Skeletal muscle tissue (tissue), 4 donors: Measurements from ENCODE around the gene PPARG. TPM values are rescaled to one million over a fixed set of nuclear protein-coding genes. Genes with fewer than 3 reads are reported as not detected.

Source experiments
- H3K27ac ChIP-seq: one replicate; pipeline ENCODE4 v1.7.0; 2013; ENCODE audit warnings: mild to moderate bottlenecking, low read depth, low read length, inconsistent platforms
- H3K27me3 ChIP-seq, 3 donors: one replicate each; pipeline ENCODE4 v1.7.0; 2013; ENCODE audit warnings: low read length in 3 of 3; ENCODE audit not compliant: control insufficient read depth in 3 of 3, insufficient read depth in 3 of 3
- H3K36me3 ChIP-seq, 3 donors: one replicate each; pipeline ENCODE4 v1.7.0; 2013; ENCODE audit warnings: low read length in 3 of 3; ENCODE audit not compliant: control insufficient read depth in 3 of 3, insufficient read depth in 3 of 3
- H3K4me1 ChIP-seq, 3 donors: one replicate each; pipeline ENCODE4 v1.7.0; 2013; ENCODE audit warnings: low read length in 3 of 3, mild to moderate bottlenecking in 3 of 3; ENCODE audit not compliant: control insufficient read depth in 3 of 3, insufficient read depth in 3 of 3
- H3K4me3 ChIP-seq, 3 donors: one replicate each; pipeline ENCODE4 v1.7.0; 2013; ENCODE audit warnings: low read length in 3 of 3
- H3K9ac ChIP-seq, 3 donors: one replicate each; pipeline ENCODE4 v1.7.0; 2013; ENCODE audit warnings: low read length in 3 of 3, mild to moderate bottlenecking in 3 of 3, moderate library complexity in 2 of 3, low read depth in 1 of 3
- H3K9me3 ChIP-seq, 3 donors: one replicate each; pipeline ENCODE4 v1.7.0; 2013; ENCODE audit warnings: low read length in 3 of 3; ENCODE audit not compliant: control insufficient read depth in 3 of 3
- total RNA-seq: library from RNA; depleted of rRNA; stranded (reverse); fragments of >200 nt; gene quantifications from one replicate; pipeline ENCODE4 v1.2.3, GENCODE V29; 2014
- donor health status: Osteomylitis.

Gene PPARG
- total RNA-seq, 1 donor from 2014 or later: 30.3 TPM

GRCh38 chr3:12338595-12339546, 50.0 kb downstream of the PPARG start:
- H3K27me3 ChIP-seq: no peaks in the 10 kb centered on the region
- H3K36me3 ChIP-seq: no peaks in the 10 kb centered on the region
- no peak overlapping the region for H3K4me3 ChIP-seq
- H3K9me3 ChIP-seq: no peaks in the 10 kb centered on the region
- H3K9ac ChIP-seq: no peak overlapping the region
- no peaks in the 10 kb centered on the region for H3K4me1 ChIP-seq
- no peak overlapping the region for H3K27ac ChIP-seq

- no peak overlapping the region for H3K9ac ChIP-seq
- no peak overlapping the region for H3K27ac ChIP-seq
- H3K4me3 ChIP-seq: no peak overlapping the region
- H3K36me3 ChIP-seq: no peaks in the 10 kb centered on the region
- no peaks in the 10 kb centered on the region for H3K4me1 ChIP-seq
- no peaks in the 10 kb centered on the region for H3K9me3 ChIP-seq
- no peaks in the 10 kb centered on the region for H3K27me3 ChIP-seq
Observed at GRCh38 chr3:12339701-12340480, 51.0 kb downstream of the PPARG start.

DNA sequence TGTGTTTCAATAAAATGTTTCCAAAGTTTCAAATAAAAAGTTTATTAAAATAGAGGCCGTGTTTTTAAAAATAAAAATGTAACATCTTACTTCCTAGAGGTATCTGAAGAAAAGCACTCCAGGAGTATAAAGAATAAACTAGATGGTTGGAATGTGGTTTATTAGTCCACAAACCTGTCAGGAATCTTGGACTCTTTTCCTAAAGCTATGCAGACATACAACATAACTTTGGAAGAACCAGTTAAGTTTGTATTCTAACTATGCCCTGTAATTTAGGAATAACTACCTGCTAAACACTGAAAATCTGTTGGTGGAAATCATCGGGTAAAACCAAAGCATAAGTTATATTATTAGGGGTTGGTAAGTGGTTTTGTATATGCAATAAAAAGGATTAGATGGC, 51.6 kb downstream of the PPARG start:
- H3K36me3 ChIP-seq: no peaks in the 10 kb centered on the region
- no peak overlapping the region for H3K9ac ChIP-seq
- no peaks in the 10 kb centered on the region for H3K4me1 ChIP-seq
- peaks cover 0 to 4% (median 0%) of the 10 kb centered on the region in 3 donors for H3K27me3 ChIP-seq
- no peak overlapping the region for H3K27ac ChIP-seq
- H3K9me3 ChIP-seq: no peaks in the 10 kb centered on the region
- no peak overlapping the region for H3K4me3 ChIP-seq

- H3K9me3 ChIP-seq: no peaks in the 10 kb centered on the region
- no peak overlapping the region for H3K4me3 ChIP-seq
- H3K9ac ChIP-seq: no peak overlapping the region
- H3K4me1 ChIP-seq: no peaks in the 10 kb centered on the region
- no peaks in the 10 kb centered on the region for H3K36me3 ChIP-seq
- H3K27ac ChIP-seq: no peak overlapping the region
- H3K27me3 ChIP-seq: peaks cover 0 to 8% (median 0%) of the 10 kb centered on the region in 3 donors
Observed at GRCh38 chr3:12342151-12342550, 53.3 kb downstream of the PPARG start.

GRCh38 chr3:12343047-12343501, 54.2 kb downstream of the PPARG start:
- Histone ChIP-seq H3K27ac (no peak overlapping the region), H3K27me3 (peaks cover 0 to 8% (median 0%) of the 10 kb centered on the region in 3 donors), H3K4me3 (no peak overlapping the region), H3K9ac (no peak overlapping the region), H3K4me1 (no peaks in the 10 kb centered on the region), H3K36me3 (no peaks in the 10 kb centered on the region), H3K9me3 (no peaks in the 10 kb centered on the region)

- Histone ChIP-seq H3K4me1 (no peaks in the 10 kb centered on the region), H3K36me3 (no peaks in the 10 kb centered on the region), H3K4me3 (no peak overlapping the region), H3K9me3 (no peaks in the 10 kb centered on the region), H3K27me3 (peaks cover 0 to 8% (median 0%) of the 10 kb centered on the region in 3 donors), H3K9ac (no peak overlapping the region), H3K27ac (no peak overlapping the region)
Observed at GRCh38 chr3:12345141-12345561, 56.3 kb downstream of the PPARG start.

- Histone ChIP-seq H3K9me3 (no peaks in the 10 kb centered on the region), H3K9ac (no peak overlapping the region), H3K27ac (no peak overlapping the region), H3K36me3 (no peaks in the 10 kb centered on the region), H3K4me3 (no peak overlapping the region), H3K27me3 (peaks cover 0 to 8% (median 0%) of the 10 kb centered on the region in 3 donors), H3K4me1 (no peaks in the 10 kb centered on the region)
Observed at GRCh38 chr3:12345584-12346494, 57.0 kb downstream of the PPARG start.

- no peaks in the 10 kb centered on the region for H3K36me3 ChIP-seq
- no peak overlapping the region for H3K27ac ChIP-seq
- no peak overlapping the region for H3K9ac ChIP-seq
- peaks cover 0 to 5% (median 0%) of the 10 kb centered on the region in 3 donors for H3K4me1 ChIP-seq
- H3K4me3 ChIP-seq: no peak overlapping the region
- H3K27me3 ChIP-seq: peaks cover 0 to 8% (median 0%) of the 10 kb centered on the region in 3 donors
- H3K9me3 ChIP-seq: no peaks in the 10 kb centered on the region
Observed at GRCh38 chr3:12347301-12347700, 58.4 kb downstream of the PPARG start.
